ENCODE measurements around the gene ELL2. TPM values are rescaled to one million over a fixed set of nuclear protein-coding genes. Genes with fewer than 3 reads are reported as not detected.
A peak's percentile ranks its signal among the peaks of the same experiment; 100 is the strongest.

ELL2 gene
- total RNA-seq, 1 donor from 2014 or later = 124 TPM

GRCh38 chr5:95878417-95879323, 83.0 kb downstream of the ELL2 start:
- Mint-ChIP-seq H3K27me3 (no peaks in the 10 kb centered on the region), H3K36me3 (ENCODE audit: insufficient read depth) (no peaks in the 10 kb centered on the region), H3K27ac (peak overlapping the region; percentile 87), H3K9me3 (ENCODE audit: low read depth) (peaks cover 3% of the 10 kb centered on the region), H3K4me1 (ENCODE audit: low read depth) (peaks cover 43% of the 10 kb centered on the region), H3K4me3 (ENCODE audit: low read depth) (no peak overlapping the region)
- DNase-seq (ENCODE audit: low spot score, unreplicated experiment) = no peak
- TF ChIP-seq CTCF (IDR thresholded peaks at IDR 0.05; ENCODE audit: unreplicated experiment) = no peak

GRCh38 chr5:95876782-95877181, 84.9 kb downstream of the ELL2 start:
- H3K4me1 Mint-ChIP-seq (ENCODE audit: low read depth) = peaks cover 35% of the 10 kb centered on the region
- H3K36me3 Mint-ChIP-seq (ENCODE audit: insufficient read depth) = no peaks in the 10 kb centered on the region
- no peaks in the 10 kb centered on the region for H3K27me3 Mint-ChIP-seq
- peaks cover 4% of the 10 kb centered on the region for H3K9me3 Mint-ChIP-seq (ENCODE audit: low read depth)
- H3K4me3 Mint-ChIP-seq (ENCODE audit: low read depth) = peak overlapping the region; percentile 46
- no peak for DNase-seq (ENCODE audit: low spot score, unreplicated experiment)
- H3K27ac Mint-ChIP-seq = peak overlapping the region; percentile 97
- no peak for TF ChIP-seq CTCF (IDR thresholded peaks at IDR 0.05; ENCODE audit: unreplicated experiment)

- Mint-ChIP-seq H3K4me3 (ENCODE audit: low read depth) (no peak overlapping the region), H3K36me3 (ENCODE audit: insufficient read depth) (no peaks in the 10 kb centered on the region), H3K4me1 (ENCODE audit: low read depth) (peaks cover 26% of the 10 kb centered on the region), H3K9me3 (ENCODE audit: low read depth) (peaks cover 4% of the 10 kb centered on the region), H3K27me3 (no peaks in the 10 kb centered on the region), H3K27ac (no peak overlapping the region)
- no peak for TF ChIP-seq CTCF (IDR thresholded peaks at IDR 0.05; ENCODE audit: unreplicated experiment)
- DNase-seq (ENCODE audit: low spot score, unreplicated experiment) = no peak
These were observed 87.4 kb downstream of the ELL2 start for GRCh38 chr5:95874246-95874645.

GRCh38 chr5:95873351-95873750, 88.3 kb downstream of the ELL2 start:
- Mint-ChIP-seq H3K36me3 (ENCODE audit: insufficient read depth) (no peaks in the 10 kb centered on the region), H3K9me3 (ENCODE audit: low read depth) (peaks cover 4% of the 10 kb centered on the region), H3K27ac (no peak overlapping the region), H3K4me3 (ENCODE audit: low read depth) (no peak overlapping the region), H3K4me1 (ENCODE audit: low read depth) (peaks cover 17% of the 10 kb centered on the region), H3K27me3 (no peaks in the 10 kb centered on the region)
- DNase-seq (ENCODE audit: low spot score, unreplicated experiment) = no peak
- TF ChIP-seq CTCF (IDR thresholded peaks at IDR 0.05; ENCODE audit: unreplicated experiment) = no peak

GRCh38 chr5:95872346-95873268, 89.0 kb downstream of the ELL2 start:
- Mint-ChIP-seq H3K27me3 (no peaks in the 10 kb centered on the region), H3K27ac (no peak overlapping the region)

More at GRCh38 chr5:95872346-95873268, 89.0 kb downstream of the ELL2 start:
- TF ChIP-seq CTCF (IDR thresholded peaks at IDR 0.05; ENCODE audit: unreplicated experiment) = no peak
- Mint-ChIP-seq H3K4me1 (ENCODE audit: low read depth) (peaks cover 13% of the 10 kb centered on the region), H3K4me3 (ENCODE audit: low read depth) (no peak overlapping the region), H3K36me3 (ENCODE audit: insufficient read depth) (no peaks in the 10 kb centered on the region), H3K9me3 (ENCODE audit: low read depth) (peaks cover 8% of the 10 kb centered on the region)
- DNase-seq (ENCODE audit: low spot score, unreplicated experiment) = no peak

Data from progenitor cell of endocrine pancreas (in vitro differentiated cells).